ENCODE measurements around the gene ALK.
A peak's percentile ranks its signal among the peaks of the same experiment; 100 is the strongest.

The ALK gene

DNA sequence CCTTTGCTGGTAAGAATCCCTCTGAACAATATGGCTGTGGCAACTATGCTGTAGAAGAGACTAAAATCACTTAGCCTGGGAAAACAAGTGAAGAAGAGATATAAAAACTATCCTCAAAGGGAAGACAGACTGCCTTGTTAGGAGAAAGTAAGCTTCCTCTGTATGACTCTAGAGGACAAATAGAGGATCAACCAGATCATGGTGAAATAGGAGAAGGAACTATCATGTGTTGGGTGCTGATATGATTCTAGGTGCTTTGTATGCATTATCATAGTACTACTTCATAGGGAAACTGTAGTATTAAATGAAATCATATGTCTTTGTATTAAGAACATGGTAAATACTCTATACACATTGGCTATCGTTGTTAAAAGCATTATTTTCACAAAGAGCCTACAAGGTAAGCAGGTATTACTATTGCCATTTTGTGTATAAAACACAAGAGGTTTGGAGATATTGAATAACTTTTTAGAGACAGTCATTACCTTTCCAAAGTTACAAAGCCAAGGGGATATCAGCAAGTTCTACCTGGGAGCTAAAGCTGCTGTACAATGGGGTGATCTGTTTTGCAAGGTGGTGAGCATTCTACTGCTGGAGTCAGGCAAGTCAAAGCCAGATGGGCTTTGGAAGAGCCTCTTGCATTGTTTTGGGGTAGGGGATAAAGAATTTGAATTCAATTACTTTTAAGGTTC is 402.6 kb downstream of the ALK start:
- no peak for DNase-seq

GRCh38 chr2:29518010-29518409 is 403.4 kb downstream of the ALK start:
- no peak for DNase-seq

- no peak for DNase-seq
Measured at GRCh38 chr2:29517413-29517812, 404.0 kb downstream of the ALK start.

GRCh38 chr2:29516767-29517166 is 404.6 kb downstream of the ALK start:
- DNase-seq: no peak

- no peak for DNase-seq
Measured at GRCh38 chr2:29509878-29510277, 411.5 kb downstream of the ALK start.

GRCh38 chr2:29509397-29509796 is 412.0 kb downstream of the ALK start:
- no peak for DNase-seq

DNA sequence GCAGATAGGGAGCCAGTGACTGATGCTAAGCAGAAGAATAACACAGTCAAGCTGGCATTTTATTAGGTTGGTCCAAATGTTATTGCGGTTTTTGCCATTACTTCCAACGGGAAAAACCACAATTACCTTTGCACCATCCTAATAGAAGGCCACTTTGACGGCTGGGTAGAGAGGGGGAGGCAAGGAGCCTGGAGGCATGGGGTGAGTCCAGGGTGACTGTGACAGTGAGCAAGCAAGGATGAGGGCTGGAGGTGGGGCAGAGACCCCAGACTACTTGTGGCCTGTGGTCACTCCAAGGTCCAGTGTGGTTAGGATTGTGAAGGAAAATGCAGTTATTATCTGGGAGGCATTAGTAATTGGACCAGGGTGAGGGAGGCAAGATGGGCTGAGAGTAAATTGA is 416.6 kb downstream of the ALK start:
- DNase-seq: no peak

- DNase-seq: no peak
Measured at GRCh38 chr2:29502460-29502911, 418.9 kb downstream of the ALK start.

GRCh38 chr2:29497375-29497774 is 424.0 kb downstream of the ALK start:
- no peak for DNase-seq

GRCh38 chr2:29496198-29496597 is 425.2 kb downstream of the ALK start:
- DNase-seq: no peak

- no peak for DNase-seq
Measured at GRCh38 chr2:29495536-29496060, 425.8 kb downstream of the ALK start.

- no peak for DNase-seq
Measured at GRCh38 chr2:29495068-29495467, 426.3 kb downstream of the ALK start.

GRCh38 chr2:29492701-29493100 is 428.7 kb downstream of the ALK start:
- no peak for DNase-seq

- no peak for DNase-seq
Measured at GRCh38 chr2:29490045-29490444, 431.3 kb downstream of the ALK start.

DNA sequence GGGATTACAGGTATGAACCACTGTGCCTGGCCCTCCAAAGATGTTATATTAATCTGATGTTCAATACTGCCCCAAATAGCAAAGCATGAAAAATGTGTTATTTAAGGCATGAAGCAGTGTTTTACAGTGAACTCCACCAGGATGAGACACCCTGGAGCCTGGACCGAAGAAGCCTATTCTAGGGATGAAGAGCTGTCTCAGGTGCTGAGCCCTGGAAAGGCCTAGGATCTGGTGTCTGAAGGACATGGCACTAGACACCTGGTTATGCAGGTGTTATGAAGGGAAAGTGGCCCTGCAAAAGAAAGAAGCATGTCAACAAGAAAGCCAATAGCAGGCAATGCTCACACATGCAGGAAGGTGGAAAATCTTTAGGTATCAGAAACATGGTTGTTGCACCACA is 431.8 kb downstream of the ALK start:
- DNase-seq: no peak

DNA sequence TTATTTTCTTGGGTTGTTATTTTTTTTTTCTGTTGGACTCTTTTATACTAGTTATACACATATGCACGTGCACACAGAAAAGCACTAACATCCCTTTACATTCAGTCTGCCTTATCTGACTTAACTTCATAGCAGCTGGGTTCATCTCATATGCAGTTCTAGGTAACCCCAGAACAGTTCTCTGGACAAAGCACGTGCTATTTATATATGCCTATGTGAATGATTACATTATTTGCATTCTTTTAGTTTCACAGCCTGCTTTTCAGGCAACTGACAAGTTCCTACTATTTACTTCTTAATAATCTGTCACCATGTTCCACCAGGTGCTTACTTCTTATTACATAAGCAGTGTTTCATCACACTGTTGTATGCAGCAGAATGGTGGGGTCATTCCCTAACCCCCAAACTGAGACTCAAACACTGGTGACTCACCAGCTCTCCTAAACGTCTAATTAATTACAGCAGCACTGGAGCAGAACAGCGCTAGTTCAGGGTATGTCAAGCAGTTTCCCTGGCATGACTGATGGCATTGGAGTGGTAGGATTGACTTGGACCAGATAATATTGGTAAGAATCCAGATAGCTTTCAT is 433.3 kb downstream of the ALK start:
- DNase-seq: no peak

DNA sequence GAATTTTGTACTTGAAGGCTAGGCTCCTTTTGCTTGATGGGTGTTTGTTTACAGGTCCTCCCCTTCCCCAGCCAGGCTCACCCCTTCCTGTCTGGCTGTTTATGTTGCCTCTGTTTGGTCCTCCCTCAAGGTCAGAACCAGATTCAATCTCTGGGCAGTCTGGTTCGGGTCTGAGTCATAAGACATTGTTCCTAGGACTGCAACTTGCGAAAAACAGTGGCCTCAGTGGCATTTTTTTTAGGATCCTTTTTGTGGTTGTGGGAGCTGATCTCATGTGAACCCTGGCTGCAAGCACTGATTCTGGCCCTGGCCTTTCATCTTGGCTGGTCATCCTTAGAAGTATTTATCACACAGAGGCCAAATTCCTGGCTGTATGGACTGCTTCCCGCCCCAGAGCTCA is 435.8 kb downstream of the ALK start:
- DNase-seq: no peak

GRCh38 chr2:29485117-29485516 is 436.3 kb downstream of the ALK start:
- no peak for DNase-seq

DNA sequence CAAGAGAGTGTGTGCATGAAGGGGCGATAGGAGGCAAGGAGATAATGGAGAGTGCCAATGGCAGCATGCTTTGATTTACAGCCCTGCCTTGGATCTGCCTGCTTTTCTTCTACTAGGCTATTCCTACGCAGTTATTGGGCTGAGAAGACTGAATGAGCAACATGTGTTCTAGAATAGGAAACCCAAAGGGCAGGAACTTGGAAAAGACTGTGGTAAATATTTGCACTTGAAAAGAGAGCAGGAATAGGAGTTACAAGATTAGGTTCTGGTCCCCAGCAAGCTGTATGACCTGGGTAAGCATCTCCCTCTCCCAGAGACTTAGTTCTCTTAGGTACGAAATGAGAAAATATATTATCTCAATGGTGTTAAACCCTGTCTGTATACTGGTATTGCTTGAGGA is 438.5 kb downstream of the ALK start:
- DNase-seq: no peak

GRCh38 chr2:29482348-29482747 is 439.0 kb downstream of the ALK start:
- no peak for DNase-seq

- DNase-seq: no peak
Measured at GRCh38 chr2:29481313-29481712, 440.1 kb downstream of the ALK start.

- DNase-seq: peak; percentile 4
Measured at GRCh38 chr2:29480426-29480825, 441.0 kb downstream of the ALK start.

DNA sequence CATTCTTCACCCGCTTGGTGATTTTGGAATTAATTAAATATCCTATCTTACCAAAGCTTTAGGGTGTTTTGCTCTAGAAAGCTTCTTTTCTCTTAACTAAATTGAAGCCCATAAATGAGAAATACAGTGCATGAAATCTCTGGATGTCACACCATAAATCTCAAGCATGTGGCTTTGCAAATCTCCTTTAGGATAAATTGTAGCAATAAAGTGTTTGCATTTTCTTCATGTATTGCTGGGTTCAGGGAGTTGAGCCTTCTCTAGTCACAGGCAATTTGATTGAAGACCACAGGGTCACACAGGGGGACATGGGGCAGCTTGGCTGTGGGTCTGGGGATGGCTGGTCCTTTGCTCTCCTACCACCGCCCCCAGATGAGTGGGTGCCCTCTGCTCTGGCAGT is 442.0 kb downstream of the ALK start:
- DNase-seq: no peak

DNA sequence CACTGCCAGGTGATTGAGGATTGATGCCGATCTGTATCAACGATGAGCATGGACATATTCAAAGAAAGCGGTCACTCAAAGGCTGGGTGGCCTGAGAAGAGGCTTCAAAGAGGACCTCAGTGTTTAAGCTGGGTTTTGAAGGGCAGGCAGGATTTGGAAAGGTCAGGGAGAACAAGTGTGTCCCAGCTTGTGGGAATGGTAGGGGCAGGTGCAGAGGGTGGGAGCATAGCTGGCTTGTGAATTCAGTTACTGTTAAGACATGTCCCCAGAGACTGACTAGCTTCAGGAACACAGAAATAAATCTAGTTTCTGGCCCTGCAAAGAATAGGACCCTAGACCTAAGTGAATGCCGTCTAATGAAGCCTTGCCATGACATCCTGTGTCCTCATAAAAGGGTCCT is 442.7 kb downstream of the ALK start:
- no peak for DNase-seq

DNA sequence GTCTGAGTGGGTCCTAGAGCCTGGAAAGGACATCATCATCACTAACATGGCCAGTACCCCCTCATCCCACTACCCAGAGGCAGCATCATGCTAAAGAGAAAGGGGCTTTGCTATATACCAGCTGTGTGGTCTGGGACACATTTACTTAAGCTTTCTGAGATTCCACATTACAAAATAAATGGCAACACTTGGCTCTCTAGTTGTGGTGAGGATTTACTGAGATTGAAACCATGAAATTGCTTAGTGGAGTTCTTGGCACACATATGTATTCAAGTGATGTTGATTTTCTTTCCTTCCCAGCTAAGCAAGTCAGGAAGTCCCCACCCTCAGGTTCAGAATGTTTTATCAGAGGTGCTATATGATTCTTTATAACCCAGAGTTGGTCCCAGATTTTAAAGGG is 444.2 kb downstream of the ALK start:
- DNase-seq: no peak
